Keratinocyte (primary cell): ENCODE measurements around the gene TAS1R2.

Source experiments
- CTCF ChIP-seq, 3 experiments: IDR thresholded peaks in 1 of 3; conservative IDR thresholded peaks in 1 of 3; optimal IDR thresholded peaks in 1 of 3; 2 replicates in 2 of 3; 3 replicates in 1 of 3; pipeline versions ENCODE3 to v1.5.1; 2011; ENCODE audit warnings: low read length in 3 of 3, mild to moderate bottlenecking in 3 of 3, moderate library complexity in 2 of 3, control low read depth in 1 of 3, inconsistent platforms in 1 of 3; ENCODE audit not compliant: insufficient read depth in 2 of 3; ENCODE audit errors: extremely low read depth in 1 of 3
- EZH2 ChIP-seq: IDR thresholded peaks from one replicate; pipeline ENCODE4 v1.6.1; 2012; ENCODE audit warnings: inconsistent platforms, mild to moderate bottlenecking, low read length, moderate library complexity

GRCh38 chr1:18883079-18883478, 23.6 kb upstream of the TAS1R2 start:
- TF ChIP-seq CTCF (optimal IDR thresholded peaks at IDR 0.05 in 1 of 3, IDR thresholded peaks at IDR 0.05 in 1 of 3, conservative IDR thresholded peaks at IDR 0.05 in 1 of 3; ENCODE audit: extremely low read depth in 1 of 3, insufficient read depth in 2 of 3, low read length in 3 of 3) (no peak), EZH2 (no peak)
